ENCODE results near the gene RAD51AP1.
"Not testable (repeated sequence)": the region's sequence is repeated elsewhere in the genome, so short reads cannot be mapped to it uniquely, and the experiment has no call there.

RAD51AP1 gene, protein sequence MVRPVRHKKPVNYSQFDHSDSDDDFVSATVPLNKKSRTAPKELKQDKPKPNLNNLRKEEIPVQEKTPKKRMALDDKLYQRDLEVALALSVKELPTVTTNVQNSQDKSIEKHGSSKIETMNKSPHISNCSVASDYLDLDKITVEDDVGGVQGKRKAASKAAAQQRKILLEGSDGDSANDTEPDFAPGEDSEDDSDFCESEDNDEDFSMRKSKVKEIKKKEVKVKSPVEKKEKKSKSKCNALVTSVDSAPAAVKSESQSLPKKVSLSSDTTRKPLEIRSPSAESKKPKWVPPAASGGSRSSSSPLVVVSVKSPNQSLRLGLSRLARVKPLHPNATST

DNA sequence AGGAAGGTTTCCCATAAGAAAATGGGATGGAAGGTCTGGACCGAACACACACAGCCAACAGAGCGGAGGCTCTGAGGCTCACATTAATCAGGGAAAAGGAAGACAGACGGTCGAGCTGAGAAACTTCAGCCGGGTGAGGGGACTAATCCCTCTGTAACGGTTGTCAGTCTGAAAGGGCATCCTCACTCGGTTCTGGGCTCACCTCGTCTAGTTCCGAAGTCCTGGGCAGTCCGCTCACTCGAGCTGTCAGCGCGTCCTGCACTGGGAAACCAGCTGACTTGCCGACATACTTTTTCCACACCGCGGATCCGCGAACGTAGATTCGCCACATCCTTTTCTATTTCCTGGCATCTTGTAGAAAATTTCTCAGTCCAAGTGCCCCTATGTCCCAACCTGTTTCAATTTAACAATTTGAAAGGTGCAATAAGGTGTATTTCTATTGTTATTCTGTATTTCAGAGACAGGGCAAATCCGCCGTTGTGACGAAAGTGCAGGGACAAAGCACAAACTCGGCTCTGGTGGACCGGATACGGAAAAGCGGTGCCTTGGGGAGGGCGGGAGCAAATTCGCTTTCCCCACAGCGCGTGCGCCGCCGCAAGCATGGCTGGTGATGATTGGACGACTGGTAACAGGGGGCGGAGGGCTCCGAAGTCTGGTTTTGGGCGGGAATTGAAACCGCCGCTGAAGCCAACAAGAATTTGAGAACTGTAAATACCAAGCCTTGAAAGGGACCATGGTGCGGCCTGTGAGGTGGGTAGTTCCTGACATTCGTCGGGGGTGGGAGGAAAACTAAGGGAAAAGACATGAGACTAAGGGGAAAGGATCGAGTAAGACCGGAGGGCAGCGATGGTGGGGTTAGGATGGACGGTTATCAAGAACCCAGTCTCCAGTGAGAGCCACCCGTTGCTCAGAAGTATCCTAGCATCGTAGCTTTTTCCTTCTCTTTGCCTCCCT lies at the start of gene RAD51AP1:
TSS of gene RAD51AP1 (plus strand) at position 684 of the 954 bp plus-strand sequence. CDS start at position 734, 50 bp downstream.
- FAIRE-seq (peak; percentile 99), DNase-seq (ENCODE audit: low spot score) (peak; percentile 99)

DNA sequence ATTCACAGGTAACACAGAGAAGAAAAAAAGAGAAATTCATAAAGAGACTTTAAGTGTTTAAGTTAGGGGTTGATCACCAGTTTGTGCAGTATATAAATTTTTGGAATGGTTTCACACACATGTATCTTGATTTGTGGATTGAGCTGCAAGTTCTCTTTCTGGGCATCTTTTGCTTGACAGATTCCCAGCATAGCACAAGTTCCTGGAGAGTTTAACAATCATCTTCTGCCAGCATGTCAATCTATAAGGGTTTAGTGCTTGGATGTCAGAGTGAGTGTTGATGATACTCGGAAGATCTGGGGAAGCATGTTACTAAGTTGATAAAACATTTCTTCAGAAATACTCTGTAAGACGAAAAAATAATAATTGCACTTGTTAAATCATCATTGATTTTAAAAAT lies 49.1 kb upstream of the RAD51AP1 start:
- DNase-seq (ENCODE audit: low spot score) (no peak), FAIRE-seq (no peak)

DNA sequence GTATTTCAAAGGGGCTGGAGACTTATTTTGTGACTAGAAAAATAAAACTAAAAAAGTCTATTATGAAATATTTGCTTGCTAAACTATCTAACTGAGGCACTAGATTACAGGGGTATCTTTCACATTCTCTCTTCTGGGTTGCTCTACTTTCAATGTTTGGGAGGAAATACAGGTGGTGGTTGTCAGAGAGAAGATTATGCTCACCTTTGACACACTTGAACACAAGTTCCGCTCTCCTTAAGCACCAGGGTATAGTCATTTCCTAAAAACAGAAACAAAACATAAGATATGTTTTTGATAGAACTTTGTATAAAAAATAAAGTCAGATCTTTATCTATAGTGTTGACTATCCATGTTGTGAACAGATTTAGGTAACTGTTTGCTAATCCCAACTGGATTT lies 47.7 kb upstream of the RAD51AP1 start:
- no peak for FAIRE-seq
- no peak for DNase-seq (ENCODE audit: low spot score)

DNA sequence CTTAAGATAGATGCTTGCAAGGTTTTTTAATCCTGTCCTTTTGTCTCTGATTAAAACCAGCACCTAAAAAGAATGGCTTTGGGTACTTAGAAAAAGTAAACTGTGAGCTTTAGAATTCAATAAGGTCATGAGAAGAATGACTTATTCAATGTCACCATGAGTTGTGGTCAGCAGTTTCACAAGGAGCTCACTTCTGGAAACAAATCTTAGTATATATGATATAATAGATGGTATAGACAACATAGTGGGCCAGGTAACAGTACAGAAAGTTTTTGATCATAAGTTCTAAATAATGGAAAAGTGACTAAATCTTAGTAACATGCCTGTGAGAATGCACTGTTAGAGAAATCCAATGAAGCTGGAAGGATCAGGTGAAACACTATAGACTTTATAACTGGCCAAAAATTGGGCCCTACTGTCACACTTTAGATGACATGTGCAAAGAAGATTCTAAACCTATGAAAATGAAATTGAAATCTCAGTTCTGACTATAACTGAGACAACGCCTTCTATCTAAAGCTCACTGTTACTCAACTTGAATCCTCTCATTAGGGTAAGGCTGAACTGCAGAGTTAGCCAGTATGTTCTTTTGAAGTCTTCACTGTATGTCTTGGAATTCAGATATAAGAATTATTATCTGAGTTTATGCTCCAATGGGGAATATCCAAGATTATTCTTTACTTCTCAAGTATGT lies 42.4 kb upstream of the RAD51AP1 start:
- DNase-seq (ENCODE audit: low spot score) (no peak), FAIRE-seq (no peak)

DNA sequence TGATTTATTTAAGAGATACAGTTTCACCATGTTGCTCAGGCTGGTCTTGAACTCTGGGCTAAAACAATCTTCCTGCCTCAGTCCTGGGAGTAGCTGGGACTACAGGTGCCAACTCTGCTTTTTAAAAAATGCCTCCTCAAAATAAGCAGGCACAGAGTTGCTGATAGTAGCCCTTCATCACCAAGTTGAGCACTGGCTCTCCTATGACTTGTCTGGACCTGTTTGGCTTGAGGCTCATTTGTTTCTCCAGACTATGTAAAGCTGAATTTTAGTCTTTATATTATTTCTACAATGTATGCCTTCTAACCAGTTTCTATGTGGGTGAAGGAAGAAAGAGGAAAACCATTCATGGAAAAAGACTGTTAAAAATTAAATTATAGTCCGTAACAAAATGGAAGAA lies 39.5 kb upstream of the RAD51AP1 start:
- FAIRE-seq, result no peak
- DNase-seq (ENCODE audit: low spot score), result no peak

DNA sequence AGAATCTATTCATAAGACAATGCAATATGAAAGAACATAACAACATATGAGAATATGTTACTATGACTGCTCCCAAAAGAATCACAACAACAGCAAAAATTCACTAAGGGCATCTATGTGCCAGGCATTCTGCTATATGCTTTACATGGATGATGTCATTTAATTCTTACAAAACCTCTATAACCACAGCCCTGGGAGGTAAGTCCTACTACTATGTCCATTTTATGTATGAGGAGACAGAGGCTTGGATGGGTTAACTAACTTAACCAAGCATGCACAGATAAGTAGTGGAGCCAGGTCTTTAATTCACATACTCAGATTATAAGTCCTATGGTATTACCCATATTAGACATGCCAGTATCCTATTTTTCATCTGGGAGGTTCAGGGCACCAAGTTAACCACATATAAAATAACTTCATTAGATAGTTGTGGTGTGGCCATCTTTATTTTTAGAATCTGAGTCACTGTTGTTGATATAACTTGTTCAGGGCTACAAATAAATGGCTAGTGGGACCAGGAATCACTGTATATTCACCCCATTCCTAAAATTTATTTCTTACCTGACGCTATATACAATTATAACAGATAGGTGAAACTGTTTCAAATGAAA lies 33.2 kb upstream of the RAD51AP1 start:
- DNase-seq (ENCODE audit: low spot score) (no peak), FAIRE-seq (no peak)

DNA sequence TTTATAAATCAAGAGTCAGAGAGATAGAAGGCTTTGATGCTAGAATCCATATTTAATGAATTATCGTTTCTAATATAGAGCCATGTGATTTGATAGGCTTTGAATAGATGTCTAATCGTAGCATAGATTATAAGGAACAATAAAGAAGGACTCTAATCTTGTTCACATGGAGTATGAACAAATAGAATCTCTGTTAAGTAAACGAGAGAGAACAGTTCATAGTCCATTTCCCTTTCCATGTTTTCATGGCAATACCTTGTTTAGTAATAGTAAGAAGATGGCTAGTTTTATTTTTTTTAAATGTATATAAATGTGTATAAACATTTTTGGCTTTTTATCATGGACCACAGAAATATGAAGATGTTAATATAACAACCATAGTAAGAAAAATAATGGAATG lies 32.3 kb upstream of the RAD51AP1 start:
- DNase-seq (ENCODE audit: low spot score) (no peak), FAIRE-seq (no peak)

DNA sequence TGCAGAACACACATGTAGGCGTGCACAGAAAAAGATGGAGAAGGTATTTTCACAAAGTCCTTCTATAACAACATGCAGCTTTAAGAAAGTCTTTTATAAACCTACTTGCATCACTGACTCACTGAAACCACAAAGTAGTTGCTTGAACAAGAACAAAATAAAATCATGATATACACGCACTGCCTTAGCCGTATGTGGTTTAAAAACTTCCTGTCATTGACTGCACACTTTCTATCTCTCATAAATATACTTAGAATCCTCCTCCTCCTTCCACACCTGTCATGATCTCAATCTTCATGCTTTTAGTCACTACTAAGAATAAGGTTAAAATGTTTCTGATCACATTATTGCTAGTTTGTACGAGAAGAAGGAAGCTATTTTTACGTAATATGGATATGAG lies 31.8 kb upstream of the RAD51AP1 start:
- FAIRE-seq (no peak), DNase-seq (ENCODE audit: low spot score) (no peak)

DNA sequence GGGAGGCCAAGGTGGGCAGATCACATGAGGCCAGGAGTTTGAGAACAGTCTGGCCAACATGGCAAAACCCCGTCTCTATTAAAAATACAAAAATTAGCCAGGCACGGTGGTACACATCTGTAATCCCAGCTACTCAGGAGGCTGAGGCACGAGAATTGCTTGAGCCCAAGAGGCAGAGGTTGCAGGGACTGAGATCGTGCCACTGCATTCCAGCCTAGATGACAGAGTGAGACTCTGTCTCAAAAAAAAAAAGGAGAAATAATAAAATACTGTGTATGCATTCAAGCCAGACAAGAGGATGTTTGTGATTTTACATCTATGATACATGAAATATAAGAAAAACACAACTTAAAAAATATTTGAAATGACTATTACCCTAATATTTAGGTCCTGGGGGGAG lies 30.2 kb upstream of the RAD51AP1 start:
- not testable (repeated sequence) for DNase-seq (ENCODE audit: low spot score); FAIRE-seq

DNA sequence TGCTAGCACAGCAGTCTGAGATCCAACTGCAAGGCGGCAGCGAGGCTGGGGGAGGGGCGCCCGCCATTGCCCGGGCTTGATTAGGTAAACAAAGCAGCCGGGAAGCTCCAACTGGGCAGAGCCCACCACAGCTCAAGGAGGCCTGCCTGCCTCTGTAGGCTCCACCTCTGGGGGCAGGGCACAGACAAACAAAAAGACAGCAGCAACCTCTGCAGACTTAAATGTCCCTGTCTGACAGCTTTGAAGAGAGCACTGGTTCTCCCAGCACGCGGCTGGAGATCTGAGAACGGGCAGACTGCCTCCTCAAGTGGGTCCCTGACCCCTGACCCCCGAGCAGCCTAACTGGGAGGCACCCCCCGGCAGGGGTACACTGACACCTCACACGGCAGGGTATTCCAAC lies 29.4 kb upstream of the RAD51AP1 start:
- DNase-seq (ENCODE audit: low spot score); FAIRE-seq: not testable (repeated sequence)

DNA sequence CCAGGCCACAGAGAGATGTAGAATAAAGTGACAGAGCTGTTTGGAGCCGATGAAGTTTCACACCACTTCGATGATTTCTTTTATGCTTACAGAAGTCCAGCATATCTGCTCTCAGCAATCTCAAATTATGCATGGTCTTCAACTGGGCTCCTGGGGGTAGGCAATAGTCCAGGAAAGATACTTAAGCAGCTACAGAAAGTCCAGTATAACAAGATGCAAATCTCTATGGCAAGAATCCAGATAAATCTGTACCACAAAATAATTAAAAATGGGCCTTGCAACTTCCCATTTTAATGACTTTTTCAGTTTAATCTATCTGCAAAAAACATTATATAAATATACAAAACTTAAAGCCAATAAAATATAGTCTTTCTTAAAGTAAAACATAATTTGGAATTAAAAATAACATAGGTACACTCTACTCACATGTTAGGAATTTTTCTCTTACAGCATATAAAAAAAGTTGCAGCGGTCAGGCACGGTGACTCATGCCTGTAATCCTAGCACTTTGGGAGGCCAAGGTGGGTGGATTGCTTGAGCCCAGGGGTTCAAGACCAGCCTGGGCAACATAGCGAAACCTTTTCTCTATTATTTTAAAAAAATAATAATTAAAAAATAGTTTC lies 20.5 kb upstream of the RAD51AP1 start:
- DNase-seq (ENCODE audit: low spot score), result peak; percentile 41
- FAIRE-seq, result no peak

DNA sequence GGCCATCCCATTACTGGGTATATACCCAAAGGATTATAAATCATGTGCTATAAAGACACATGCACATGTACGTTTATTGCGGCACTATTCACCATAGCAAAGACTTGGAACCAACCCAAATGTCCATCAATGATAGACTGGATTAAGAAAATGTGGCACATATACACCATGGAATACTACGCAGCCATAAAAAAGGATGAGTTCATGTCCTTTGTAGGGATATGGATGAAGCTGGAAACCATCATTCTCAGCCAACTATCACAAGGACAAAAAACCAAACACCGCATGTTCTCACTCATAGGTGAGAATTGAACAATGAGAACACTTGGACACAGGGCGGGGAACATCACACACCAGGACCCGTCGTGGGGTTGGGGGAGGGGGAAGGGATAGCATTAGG lies 15.2 kb upstream of the RAD51AP1 start:
- FAIRE-seq, result not testable (repeated sequence)

DNA sequence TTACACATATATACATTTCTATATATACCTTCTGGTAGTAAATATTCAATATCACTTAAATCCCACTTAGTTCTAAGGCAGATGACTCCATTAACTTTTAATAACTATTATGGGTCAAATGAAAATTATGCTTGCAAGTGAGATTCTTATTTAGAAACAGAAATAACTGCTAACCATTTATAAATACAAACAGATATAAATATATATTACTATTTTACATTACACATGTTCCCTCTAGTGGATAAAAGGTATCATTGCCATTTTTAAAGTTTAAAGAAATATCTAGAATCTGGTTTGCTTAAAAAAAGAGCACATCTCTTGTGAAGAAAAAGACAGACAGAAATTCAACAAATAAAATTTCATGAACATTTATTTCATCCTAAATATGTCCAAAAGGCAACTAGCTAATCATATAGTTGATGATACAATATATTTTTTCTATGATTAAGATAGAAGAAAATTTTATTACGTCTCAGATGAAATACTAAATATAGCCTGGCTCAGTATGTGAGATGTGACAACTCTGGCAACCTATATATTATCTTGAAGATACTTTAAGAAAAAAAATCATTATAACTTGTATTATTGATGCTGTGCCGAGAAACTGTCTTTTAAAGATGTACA lies 11.7 kb upstream of the RAD51AP1 start:
- DNase-seq (ENCODE audit: low spot score) (no peak), FAIRE-seq (no peak)

More for the DNA sequence above, 15.2 kb upstream of the RAD51AP1 start:
- DNase-seq (ENCODE audit: low spot score), result not testable (repeated sequence)

DNA sequence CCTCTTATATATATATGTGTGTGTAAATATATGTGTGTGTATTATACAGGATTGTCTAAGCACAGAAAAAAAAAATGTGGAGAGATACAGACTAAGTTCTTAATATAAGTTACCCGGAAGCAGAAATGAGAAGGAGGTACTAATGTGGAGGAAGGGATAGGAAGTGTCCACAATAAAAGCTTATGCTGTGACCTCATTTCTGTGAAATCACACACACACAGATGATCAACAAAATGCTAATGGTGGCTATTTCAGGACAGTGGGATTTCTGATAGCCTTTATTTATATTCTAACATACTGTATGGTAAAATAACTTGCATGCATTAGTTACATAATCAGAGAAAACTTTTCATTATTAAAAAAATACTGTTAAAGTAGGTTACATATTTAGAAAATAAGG lies 8.5 kb upstream of the RAD51AP1 start:
- DNase-seq (ENCODE audit: low spot score), result no peak
- no peak for FAIRE-seq

DNA sequence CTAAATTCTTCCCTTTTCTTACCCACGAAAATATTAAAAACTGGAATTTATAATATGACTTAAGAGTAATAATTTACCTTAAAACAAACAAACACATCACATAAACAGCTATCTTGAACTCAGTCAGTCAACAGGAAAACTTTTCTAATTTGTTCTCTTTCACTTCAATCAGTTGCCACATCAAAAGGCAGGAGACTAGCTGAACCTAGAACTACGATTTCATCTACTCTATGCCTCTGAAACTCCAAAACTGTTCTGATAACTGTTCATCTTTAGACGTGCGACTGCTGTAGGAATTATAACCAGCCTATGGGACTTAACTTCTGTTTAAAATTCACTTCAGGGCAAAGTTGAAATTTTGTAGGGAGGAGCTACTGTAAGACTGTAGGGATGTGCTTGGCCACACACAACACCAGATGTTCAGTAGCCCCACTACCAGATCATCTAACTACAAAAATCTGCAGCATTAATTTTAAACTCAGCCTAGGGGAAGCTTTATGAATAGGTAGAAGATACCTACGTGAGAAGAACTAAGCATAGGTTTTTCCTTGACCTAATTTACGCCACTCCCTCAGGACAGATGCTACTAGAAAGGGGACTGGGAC lies 7.6 kb upstream of the RAD51AP1 start:
- DNase-seq (ENCODE audit: low spot score) (no peak), FAIRE-seq (no peak)

DNA sequence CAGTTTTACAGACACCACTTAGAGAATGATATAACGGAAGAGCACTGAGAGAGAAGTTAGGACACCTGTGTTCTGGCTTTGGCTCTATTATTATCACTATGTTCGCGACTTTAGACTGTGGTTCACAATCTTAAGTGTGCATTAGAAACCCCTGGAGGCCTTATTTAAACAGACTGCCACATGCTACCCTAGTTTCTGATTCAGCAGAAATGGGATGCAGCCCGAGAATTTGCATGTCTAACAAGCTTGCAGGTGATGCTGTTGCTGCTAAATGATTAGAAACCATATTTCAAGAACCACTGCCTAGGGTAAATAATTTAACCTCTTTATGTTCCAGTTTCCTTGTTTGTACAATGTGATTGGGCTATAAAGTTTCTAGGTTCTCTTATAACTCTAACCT lies 3.6 kb upstream of the RAD51AP1 start:
- FAIRE-seq, result no peak
- no peak for DNase-seq (ENCODE audit: low spot score)

DNA sequence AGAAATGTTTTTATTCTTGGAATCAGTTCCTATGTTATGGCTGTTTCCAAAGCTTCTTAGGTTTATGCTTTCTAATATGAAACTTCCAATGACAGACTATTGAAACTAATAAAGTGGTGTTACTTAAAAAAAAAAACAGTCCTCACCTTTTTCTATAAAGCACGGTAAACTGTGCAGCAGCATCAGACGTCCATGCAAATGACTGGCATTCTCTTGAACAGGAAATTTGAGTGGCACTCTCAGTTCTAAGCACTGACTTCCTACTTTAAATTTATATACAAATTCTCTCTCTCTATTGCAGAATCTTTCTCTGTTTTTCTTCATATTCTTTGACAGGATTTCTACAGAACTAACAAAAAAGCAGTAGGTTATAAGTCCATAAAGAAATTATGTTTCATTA lies 2.8 kb upstream of the RAD51AP1 start:
- DNase-seq (ENCODE audit: low spot score) (no peak), FAIRE-seq (no peak)

DNA sequence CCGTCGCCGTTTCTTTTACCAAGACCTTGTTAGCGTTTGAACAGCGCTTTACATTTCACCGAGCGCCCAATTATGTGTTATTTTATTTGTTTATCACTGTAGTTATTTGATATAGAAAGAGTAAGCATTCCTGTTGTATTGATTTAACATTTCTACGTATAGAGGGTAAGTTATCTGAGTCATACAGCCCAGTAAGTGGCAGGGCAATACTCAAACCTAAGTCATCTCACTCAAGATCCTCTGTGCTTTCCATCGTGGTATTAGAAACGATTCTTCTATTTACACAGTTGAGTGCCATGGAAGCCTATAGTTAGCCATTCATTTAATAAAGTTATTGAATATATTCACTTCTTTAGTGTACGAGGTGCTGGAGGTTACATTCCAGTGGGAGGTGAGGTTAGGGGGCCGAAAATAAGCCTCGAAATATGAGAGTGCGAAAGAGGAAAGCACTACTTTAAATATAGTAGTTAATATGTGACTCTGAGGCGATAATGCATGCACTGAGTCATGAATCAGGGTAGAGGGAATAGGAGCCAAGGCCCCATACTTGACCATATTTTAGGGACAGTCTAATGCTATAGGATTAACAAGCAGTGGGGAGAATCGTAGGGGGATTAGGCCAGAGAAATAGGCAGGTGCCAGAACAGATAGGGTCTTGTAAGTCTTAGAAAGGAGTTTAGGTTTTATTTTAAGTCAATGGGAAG lies 629 bp downstream of the RAD51AP1 start:
- peak; percentile 87 for FAIRE-seq
- no peak for DNase-seq (ENCODE audit: low spot score)

DNA sequence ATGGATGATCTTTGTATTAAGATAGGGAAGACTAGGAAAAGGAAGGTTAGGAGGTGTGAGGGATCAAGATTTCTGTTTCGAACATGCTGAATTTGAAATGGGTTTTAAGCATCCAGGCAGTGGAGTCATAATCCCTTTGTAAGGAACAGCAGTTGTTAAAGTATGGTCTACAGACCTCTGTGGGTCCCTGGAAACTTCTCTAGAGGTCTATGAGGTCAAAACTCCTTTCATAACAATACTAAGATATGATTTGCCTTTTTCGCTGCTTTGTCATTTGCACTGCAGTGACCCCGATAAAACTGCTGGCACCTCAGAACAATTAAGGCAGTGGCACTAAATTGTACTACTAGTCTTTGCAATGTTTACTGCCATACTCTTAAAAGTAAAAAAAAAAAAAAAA lies 1.5 kb downstream of the RAD51AP1 start:
- no peak for DNase-seq (ENCODE audit: low spot score)
- FAIRE-seq, result no peak
